H9 (cell line): ENCODE results near the gene TPPP2. TPM values are rescaled to one million over a fixed set of nuclear protein-coding genes. Genes with fewer than 3 reads are reported as not detected.

Experiments
- DNase-seq: peaks from one replicate; pipeline ENCODE4 v3.0.0-alpha.2; 2017
- H2AFZ ChIP-seq: one replicate; pipeline ENCODE4 v1.6.1; 2013; ENCODE audit warnings: mild to moderate bottlenecking, low read length, control low read depth, moderate library complexity
- H2AK5ac ChIP-seq: 2 replicates; pipeline ENCODE4 v1.6.1; 2013; ENCODE audit warnings: low read length, control low read depth, mixed read lengths; ENCODE audit not compliant: insufficient read length
- H2BK120ac ChIP-seq: one replicate; pipeline ENCODE4 v1.6.1; 2013; ENCODE audit warnings: low read depth, mild to moderate bottlenecking, low read length, control low read depth, inconsistent platforms; ENCODE audit not compliant: poor library complexity, severe bottlenecking
- H2BK12ac ChIP-seq: 2 replicates; pipeline ENCODE4 v1.6.1; 2013; ENCODE audit warnings: low read length, control low read depth, mixed read lengths, low read depth; ENCODE audit not compliant: insufficient read length
- H2BK15ac ChIP-seq: 2 replicates; pipeline ENCODE4 v1.6.1; 2013; ENCODE audit warnings: low read depth, low read length, control low read depth
- H2BK20ac ChIP-seq: one replicate; pipeline ENCODE4 v1.6.1; 2013; ENCODE audit warnings: low read depth, mild to moderate bottlenecking, low read length, control low read depth, inconsistent platforms; ENCODE audit not compliant: poor library complexity, severe bottlenecking
- H2BK5ac ChIP-seq: 2 replicates; pipeline ENCODE4 v1.6.1; 2013; ENCODE audit warnings: low read length, control low read depth, mixed read lengths; ENCODE audit not compliant: insufficient read length
- H3K14ac ChIP-seq: 2 replicates; pipeline ENCODE4 v1.6.1; 2013; ENCODE audit warnings: low read length, control low read depth; ENCODE audit not compliant: insufficient read depth
- H3K18ac ChIP-seq: 2 replicates; pipeline ENCODE4 v1.6.1; 2013; ENCODE audit warnings: low read depth, mild to moderate bottlenecking, mixed read lengths, low read length, control low read depth; ENCODE audit not compliant: insufficient read length
- H3K23ac ChIP-seq: 2 replicates; pipeline ENCODE4 v1.6.1; 2013; ENCODE audit warnings: low read length, control low read depth, mixed read lengths, low read depth; ENCODE audit not compliant: insufficient read length
- H3K23me2 ChIP-seq: 2 replicates; pipeline ENCODE4 v1.6.1; 2013; ENCODE audit warnings: low read depth, mild to moderate bottlenecking, mixed read lengths, low read length, control low read depth; ENCODE audit not compliant: insufficient read length, poor library complexity, severe bottlenecking
- H3K27ac ChIP-seq: 2 replicates; pipeline ENCODE4 v1.5.1; 2013; ENCODE audit warnings: low read length, control low read depth, mixed read lengths, low read depth; ENCODE audit not compliant: insufficient read length
- H3K27me3 ChIP-seq: 2 replicates; pipeline ENCODE4 v1.6.1; 2013; ENCODE audit warnings: low read length, control low read depth, inconsistent platforms; ENCODE audit not compliant: insufficient read depth
- H3K4ac ChIP-seq: 2 replicates; pipeline ENCODE4 v1.6.1; 2013; ENCODE audit warnings: low read depth, mild to moderate bottlenecking, control low read depth, inconsistent platforms, low read length, moderate library complexity
- H3K4me1 ChIP-seq: 2 replicates; pipeline ENCODE4 v1.6.1; 2013; ENCODE audit warnings: low read length, control low read depth, inconsistent platforms; ENCODE audit not compliant: insufficient read depth
- H3K4me2 ChIP-seq: 2 replicates; pipeline ENCODE4 v1.6.1; 2013; ENCODE audit warnings: low read length, control low read depth, mixed read lengths; ENCODE audit not compliant: insufficient read length, insufficient read depth
- H3K56ac ChIP-seq: 2 replicates; pipeline ENCODE4 v1.6.1; 2013; ENCODE audit warnings: low read depth, mild to moderate bottlenecking, mixed read lengths, low read length, control low read depth; ENCODE audit not compliant: insufficient read length
- H3K79me1 ChIP-seq: 2 replicates; pipeline ENCODE4 v1.6.1; 2013; ENCODE audit warnings: low read depth, mild to moderate bottlenecking, moderate library complexity, low read length, control low read depth, inconsistent platforms; ENCODE audit not compliant: insufficient read depth, poor library complexity, severe bottlenecking
- H3K79me2 ChIP-seq: 2 replicates; pipeline ENCODE4 v1.6.1; 2013; ENCODE audit warnings: low read length, control low read depth, inconsistent platforms; ENCODE audit not compliant: insufficient read depth
- H3K9ac ChIP-seq: 2 replicates; pipeline ENCODE4 v1.6.1; 2013; ENCODE audit warnings: low read length, control low read depth, mixed read lengths; ENCODE audit not compliant: insufficient read length; ENCODE audit errors: extremely low read depth
- H3K9me3 ChIP-seq: one replicate; pipeline ENCODE4 v1.6.1; 2013; ENCODE audit warnings: low read depth, low read length, inconsistent platforms; ENCODE audit not compliant: control insufficient read depth
- H3T11ph ChIP-seq: one replicate; pipeline ENCODE4 v1.6.1; 2013; ENCODE audit warnings: mild to moderate bottlenecking, low read length, control low read depth, inconsistent platforms
- H4K20me1 ChIP-seq: one replicate; pipeline ENCODE4 v1.6.1; 2013; ENCODE audit not compliant: control insufficient read depth, insufficient read length, insufficient read depth
- H4K5ac ChIP-seq: 2 replicates; pipeline ENCODE4 v1.6.1; 2013; ENCODE audit warnings: low read depth, mild to moderate bottlenecking, mixed read lengths, low read length, control low read depth; ENCODE audit not compliant: insufficient read length
- H4K8ac ChIP-seq: replicated peaks from 2 replicates; pipeline ENCODE4 v1.6.1; 2013; ENCODE audit warnings: low read length, control low read depth, mixed read lengths, low read depth; ENCODE audit not compliant: insufficient read length
- H4K91ac ChIP-seq: 2 replicates; pipeline ENCODE4 v1.6.1; 2013; ENCODE audit warnings: low read depth, mild to moderate bottlenecking, moderate library complexity, mixed read lengths, low read length, control low read depth; ENCODE audit not compliant: insufficient read length
- H3K27ac Mint-ChIP-seq, 3 experiments: 2 replicates in 2 of 3; 3 replicates in 1 of 3; pipeline ENCODE4 v1.8.0; 2020 to 2021; ENCODE audit warnings: mixed read lengths in 3 of 3, mild to moderate bottlenecking in 1 of 3, moderate library complexity in 1 of 3
- H3K27me3 Mint-ChIP-seq: 2 replicates; pipeline ENCODE4 v1.8.0; 2021; ENCODE audit warnings: low read depth, mild to moderate bottlenecking, moderate library complexity, mixed read lengths
- H3K36me3 Mint-ChIP-seq, 3 experiments: 2 replicates in 2 of 3; 3 replicates in 1 of 3; pipeline ENCODE4 v1.8.0; 2020 to 2021; ENCODE audit warnings: low read depth in 3 of 3, mixed read lengths in 3 of 3; ENCODE audit not compliant: insufficient read depth in 1 of 3
- H3K4me1 Mint-ChIP-seq, 2 experiments: 2 replicates each; pipeline ENCODE4 v1.8.0; 2020; ENCODE audit warnings: mixed read lengths in 2 of 2
- H3K4me3 Mint-ChIP-seq, 2 experiments: 2 replicates in 1 of 2; 3 replicates in 1 of 2; pipeline ENCODE4 v1.8.0; 2020 to 2021; ENCODE audit warnings: mild to moderate bottlenecking in 2 of 2, mixed read lengths in 2 of 2, moderate library complexity in 1 of 2
- H3K9me3 Mint-ChIP-seq, 2 experiments: 2 replicates in 1 of 2; 3 replicates in 1 of 2; pipeline ENCODE4 v1.8.0; 2020; ENCODE audit warnings: mild to moderate bottlenecking in 2 of 2, mixed read lengths in 2 of 2, moderate library complexity in 1 of 2
- WGBS: extraction: QIAGEN DNeasy Blood & Tissue Kit; methylation state at CpG from one replicate; pipeline ENCODE4 v1.1.7; 2013; ENCODE audit warnings: missing lambda C conversion rate, low lambda C conversion rate, mixed read lengths; ENCODE audit not compliant: insufficient read length; ENCODE audit errors: extremely low coverage; 5-methylcytosine and 5-hydroxymethylcytosine counted together
- total RNA-seq: library from RNA; stranded (reverse); gene quantifications from 2 replicates; pipeline ENCODE4 v1.2.1, GENCODE V29; 2021
- TF ChIP-seq, protein P1 (sequence below): fragments of 200-600 bp; sonication (generic); conservative IDR thresholded peaks from 3 replicates; pipeline ENCODE4 v1.8.0; 2021; ENCODE audit warnings: antibody characterized with exemption, mild to moderate bottlenecking

TPPP2 gene
- total RNA-seq, 1 experiment from 2014 or later, result not detected

- Histone ChIP-seq H3K23ac (no peak overlapping the region), H3K9me3 (no peaks in the 10 kb centered on the region), H3K27ac (no peak overlapping the region), H2BK20ac (no peak overlapping the region), H2BK120ac (no peak overlapping the region), H3K14ac (no peak overlapping the region), H2BK15ac (no peak overlapping the region), H4K8ac (no peak overlapping the region), H4K20me1 (no peaks in the 10 kb centered on the region), H3K9ac (no peak overlapping the region), H3K4me2 (no peak overlapping the region), H2BK12ac (no peak overlapping the region), H2BK5ac (no peak overlapping the region), H3T11ph (no peak overlapping the region), H3K23me2 (no peaks in the 10 kb centered on the region), H4K5ac (no peak overlapping the region), H2AFZ (no peak overlapping the region), H4K91ac (no peak overlapping the region), H3K79me2 (no peaks in the 10 kb centered on the region), H3K56ac (no peak overlapping the region), H3K18ac (no peak overlapping the region), H2AK5ac (no peak overlapping the region), H3K27me3 (no peaks in the 10 kb centered on the region), H3K4ac (no peak overlapping the region), H3K4me1 (no peaks in the 10 kb centered on the region; the same call in 1 of the 2 replicates), H3K79me1 (no peaks in the 10 kb centered on the region)
- DNase-seq, result no peak
- Mint-ChIP-seq H3K9me3 (no peaks in the 10 kb centered on the region), H3K36me3 (no peaks in the 10 kb centered on the region), H3K27me3 (peaks cover 4% of the 10 kb centered on the region; the same call in 1 of the 2 replicates), H3K27ac (peak overlapping the region in 1 of 3 experiments; percentile 80; a peak in 2 of 7 replicates), H3K4me3 (no peak overlapping the region), H3K4me1 (peaks cover 11 to 14% of the 10 kb centered on the region in 2 experiments)
- WGBS, result no CpG with 5 or more reads among the region's 20 CpGs
- TF ChIP-seq, protein P1, sequence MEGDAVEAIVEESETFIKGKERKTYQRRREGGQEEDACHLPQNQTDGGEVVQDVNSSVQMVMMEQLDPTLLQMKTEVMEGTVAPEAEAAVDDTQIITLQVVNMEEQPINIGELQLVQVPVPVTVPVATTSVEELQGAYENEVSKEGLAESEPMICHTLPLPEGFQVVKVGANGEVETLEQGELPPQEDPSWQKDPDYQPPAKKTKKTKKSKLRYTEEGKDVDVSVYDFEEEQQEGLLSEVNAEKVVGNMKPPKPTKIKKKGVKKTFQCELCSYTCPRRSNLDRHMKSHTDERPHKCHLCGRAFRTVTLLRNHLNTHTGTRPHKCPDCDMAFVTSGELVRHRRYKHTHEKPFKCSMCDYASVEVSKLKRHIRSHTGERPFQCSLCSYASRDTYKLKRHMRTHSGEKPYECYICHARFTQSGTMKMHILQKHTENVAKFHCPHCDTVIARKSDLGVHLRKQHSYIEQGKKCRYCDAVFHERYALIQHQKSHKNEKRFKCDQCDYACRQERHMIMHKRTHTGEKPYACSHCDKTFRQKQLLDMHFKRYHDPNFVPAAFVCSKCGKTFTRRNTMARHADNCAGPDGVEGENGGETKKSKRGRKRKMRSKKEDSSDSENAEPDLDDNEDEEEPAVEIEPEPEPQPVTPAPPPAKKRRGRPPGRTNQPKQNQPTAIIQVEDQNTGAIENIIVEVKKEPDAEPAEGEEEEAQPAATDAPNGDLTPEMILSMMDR, result no peak
Observed at GRCh38 chr14:21053184-21054122, 23.4 kb downstream of the TPPP2 start.
